Prostate gland (tissue), 2 donors: ENCODE results near the gene FFAR2.

Experiments used
- CTCF ChIP-seq, 4 experiments: fragments of 200-600 bp in 2 of 4; fragments of 450-650 bp in 2 of 4; sonication (generic) in 2 of 4; IDR thresholded peaks; 1 replicate in 3 of 4; 2 replicates in 1 of 4; pipeline ENCODE4 v1.5.1; 2016 to 2019; ENCODE audit warnings: antibody characterized with exemption in 4 of 4, mild to moderate bottlenecking in 2 of 4, moderate library complexity in 2 of 4
- POLR2A ChIP-seq: fragments of 450-650 bp; IDR thresholded peaks from one replicate; pipeline ENCODE4 v1.6.1; 2016; ENCODE audit warnings: antibody characterized with exemption, mild to moderate bottlenecking

GRCh38 chr19:35457173-35457572 is 9.1 kb downstream of the FFAR2 start:
- no peak for TF ChIP-seq CTCF (IDR thresholded peaks at IDR 0.05)
- TF ChIP-seq POLR2A: no peak
